Right lobe of liver (tissue), 6 donors: ENCODE results near the gene PPRC1. TPM values are rescaled to one million over a fixed set of nuclear protein-coding genes. Genes with fewer than 3 reads are reported as not detected.

Source experiments
- ATAC-seq, 4 donors: fragments of 200-7000 bp; cut with Tn5 transposase; one replicate each; pipeline ENCODE4 v1.9.1; 2020; ENCODE audit warnings: mild to moderate bottlenecking in 4 of 4, moderate library complexity in 4 of 4
- DNase-seq, 3 donors: peaks; one replicate each; pipeline ENCODE4 v3.0.0-alpha.2; 2020
- H3K27ac ChIP-seq, 3 donors: fragments of 200-600 bp; one replicate each; pipeline ENCODE4 v1.8.0; 2022
- H3K27me3 ChIP-seq, 2 donors: fragments of 200-600 bp; one replicate each; pipeline ENCODE4 v1.8.0; 2022
- H3K36me3 ChIP-seq, 4 donors: fragments of 200-600 bp; sonication (generic) in 1 of 4; one replicate each; pipeline versions ENCODE4 v1.5.1 to v1.8.0; 2017 to 2022; ENCODE audit warnings: control low read depth in 1 of 4
- H3K4me1 ChIP-seq, 4 donors: fragments of 200-600 bp; sonication (generic) in 1 of 4; one replicate each; pipeline versions ENCODE4 v1.5.1 to v1.8.0; 2017 to 2022; ENCODE audit warnings: control low read depth in 1 of 4
- H3K4me3 ChIP-seq, 3 donors: fragments of 200-600 bp; one replicate each; pipeline ENCODE4 v1.8.0; 2022
- H3K9me3 ChIP-seq, 4 donors: fragments of 200-600 bp; sonication (generic) in 1 of 4; one replicate each; pipeline versions ENCODE4 v1.5.1 to v1.8.0; 2017 to 2022; ENCODE audit warnings: control low read depth in 1 of 4
- POLR2A ChIP-seq: fragments of 450-650 bp; IDR thresholded peaks from one replicate; pipeline ENCODE4 v1.6.1; 2017; ENCODE audit warnings: antibody characterized with exemption, mild to moderate bottlenecking
- WGBS: methylation state at CpG from one replicate; pipeline ENCODE4 v1.1.6; 2018; ENCODE audit warnings: low coverage, low lambda C conversion rate; ENCODE audit not compliant: insufficient coverage; ENCODE audit errors: missing lambda C conversion rate; 5-methylcytosine and 5-hydroxymethylcytosine counted together
- intact Hi-C, 2 donors: fragments of 100-400 bp; cut with DNase I; formaldehyde crosslinking; loops; one replicate each; pipeline versions ENCODE4 v1.11.2 to v1.14.1; 2022
- total RNA-seq, 6 experiments: library from RNA; depleted of rRNA in 2 of 6; stranded (reverse); fragments of >200 nt in 2 of 6; fragmentation: NEBNext Ultra II Directional in 3 of 6; extraction: Animal tissue kit (Norgen Biotek cat#: 25700) in 3 of 6; gene quantifications; one replicate each; pipeline versions ENCODE4 v1.1.0 to v1.2.4, GENCODE V29; 2016 to 2023
- TF ChIP-seq, protein P1 (sequence below), 4 donors: fragments of 200-600 bp in 3 of 4; fragments of 450-650 bp in 1 of 4; IDR thresholded peaks; one replicate each; pipeline versions ENCODE4 v1.5.1 to v1.8.0; 2016 to 2022; ENCODE audit warnings: antibody characterized with exemption in 4 of 4, mild to moderate bottlenecking in 2 of 4
- donor health status: DM: no; HTN: yes; CAD: no.
- donor health status: DM: no; HTN: no; CAD: no.
- donor health status: DM: no; HTN: no; CAD: no.
- donor health status: DM: no; HTN: yes; CAD: no.
- donor health status: DM: no; HTN: yes; CAD: no.

PPRC1 gene
- total RNA-seq, 6 experiments from 2014 or later, result 7.9 to 18.2 (median 10.3) TPM

GRCh38 chr10:102090772-102091171 lies 42.1 kb upstream of the PPRC1 start:
- Histone ChIP-seq H3K36me3 (no peaks in the 10 kb centered on the region), H3K27me3 (no peaks in the 10 kb centered on the region), H3K4me1 (no peaks in the 10 kb centered on the region), H3K27ac (no peak overlapping the region), H3K9me3 (no peaks in the 10 kb centered on the region), H3K4me3 (no peak overlapping the region)
- intact Hi-C loops, result no loop called here
- no peak for TF ChIP-seq POLR2A
- TF ChIP-seq, protein P1, sequence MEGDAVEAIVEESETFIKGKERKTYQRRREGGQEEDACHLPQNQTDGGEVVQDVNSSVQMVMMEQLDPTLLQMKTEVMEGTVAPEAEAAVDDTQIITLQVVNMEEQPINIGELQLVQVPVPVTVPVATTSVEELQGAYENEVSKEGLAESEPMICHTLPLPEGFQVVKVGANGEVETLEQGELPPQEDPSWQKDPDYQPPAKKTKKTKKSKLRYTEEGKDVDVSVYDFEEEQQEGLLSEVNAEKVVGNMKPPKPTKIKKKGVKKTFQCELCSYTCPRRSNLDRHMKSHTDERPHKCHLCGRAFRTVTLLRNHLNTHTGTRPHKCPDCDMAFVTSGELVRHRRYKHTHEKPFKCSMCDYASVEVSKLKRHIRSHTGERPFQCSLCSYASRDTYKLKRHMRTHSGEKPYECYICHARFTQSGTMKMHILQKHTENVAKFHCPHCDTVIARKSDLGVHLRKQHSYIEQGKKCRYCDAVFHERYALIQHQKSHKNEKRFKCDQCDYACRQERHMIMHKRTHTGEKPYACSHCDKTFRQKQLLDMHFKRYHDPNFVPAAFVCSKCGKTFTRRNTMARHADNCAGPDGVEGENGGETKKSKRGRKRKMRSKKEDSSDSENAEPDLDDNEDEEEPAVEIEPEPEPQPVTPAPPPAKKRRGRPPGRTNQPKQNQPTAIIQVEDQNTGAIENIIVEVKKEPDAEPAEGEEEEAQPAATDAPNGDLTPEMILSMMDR (IDR thresholded peaks at IDR 0.05), result no peak
- no peak for DNase-seq
- no peak for ATAC-seq
- WGBS, result 56% methylated on average over 2 of the region's 2 CpGs

DNA sequence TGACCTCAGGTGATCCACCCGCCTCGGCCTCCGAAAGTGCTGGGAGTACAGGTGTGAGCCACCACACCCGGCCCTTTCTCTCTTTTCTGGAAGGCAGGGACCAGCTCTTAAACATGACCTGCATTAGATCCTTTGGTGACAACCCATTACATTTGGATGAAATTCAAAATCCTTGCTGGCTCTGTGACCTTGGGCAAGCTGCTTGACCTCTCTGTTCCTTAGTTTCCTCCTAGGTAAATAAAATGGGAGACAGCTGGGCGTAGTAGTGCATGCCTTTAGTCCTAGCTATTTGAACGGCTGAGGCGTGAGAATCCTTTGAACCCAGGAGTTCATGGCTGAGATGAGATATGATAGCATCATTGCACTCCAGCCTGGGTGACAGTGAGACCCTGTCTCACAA lies 36.4 kb upstream of the PPRC1 start:
- Histone ChIP-seq H3K4me1 (no peaks in the 10 kb centered on the region), H3K27me3 (no peaks in the 10 kb centered on the region), H3K9me3 (no peaks in the 10 kb centered on the region), H3K36me3 (no peaks in the 10 kb centered on the region), H3K27ac (no peak overlapping the region), H3K4me3 (no peak overlapping the region)
- WGBS, result 98% methylated on average over 6 of the region's 7 CpGs
- intact Hi-C loops, result no loop called here
- ATAC-seq, result no peak
- no peak for TF ChIP-seq POLR2A
- TF ChIP-seq, protein P1 (IDR thresholded peaks at IDR 0.05), result no peak
- DNase-seq, result no peak

GRCh38 chr10:102101152-102101551 lies 31.7 kb upstream of the PPRC1 start:
- no peak overlapping the region for H3K27ac ChIP-seq
- no peak for TF ChIP-seq POLR2A
- TF ChIP-seq, protein P1 (IDR thresholded peaks at IDR 0.05), result no peak
- intact Hi-C loops, result no loop called here
- no peaks in the 10 kb centered on the region for H3K27me3 ChIP-seq
- DNase-seq (no peak), ATAC-seq (peak in 1 of 4 donors; percentile 34)
- H3K4me1 ChIP-seq, result no peaks in the 10 kb centered on the region
- 82% methylated on average over 5 of the region's 5 CpGs for WGBS
- no peaks in the 10 kb centered on the region for H3K36me3 ChIP-seq
- no peaks in the 10 kb centered on the region for H3K9me3 ChIP-seq
- no peak overlapping the region for H3K4me3 ChIP-seq

- DNase-seq (no peak), ATAC-seq (no peak)
- TF ChIP-seq, protein P1 (IDR thresholded peaks at IDR 0.05), result no peak
- TF ChIP-seq POLR2A, result no peak
- WGBS, result no CpG with 5 or more reads among the region's 1 CpG
- Histone ChIP-seq H3K36me3 (no peaks in the 10 kb centered on the region), H3K9me3 (no peaks in the 10 kb centered on the region), H3K27me3 (no peaks in the 10 kb centered on the region), H3K4me1 (no peaks in the 10 kb centered on the region), H3K4me3 (no peak overlapping the region), H3K27ac (no peak overlapping the region)
- intact Hi-C loops, result no loop called here
Observed at GRCh38 chr10:102102421-102102820, 30.4 kb upstream of the PPRC1 start.

- Histone ChIP-seq H3K9me3 (no peaks in the 10 kb centered on the region), H3K27ac (no peak overlapping the region), H3K4me1 (no peaks in the 10 kb centered on the region), H3K27me3 (no peaks in the 10 kb centered on the region), H3K4me3 (no peak overlapping the region), H3K36me3 (peaks cover 0 to 38% (median 22%) of the 10 kb centered on the region in 4 donors)
- intact Hi-C loops, result no loop called here
- WGBS, result no CpG with 5 or more reads among the region's 2 CpGs
- ATAC-seq (no peak), DNase-seq (peak in 1 of 3 donors; percentile 8)
- TF ChIP-seq, protein P1 (IDR thresholded peaks at IDR 0.05), result no peak
- TF ChIP-seq POLR2A, result no peak
Observed at GRCh38 chr10:102106998-102107397, 25.8 kb upstream of the PPRC1 start.
